Ovary (tissue), 9 donors: Measurements from ENCODE around the gene ARHGAP18. TPM values are rescaled to one million over a fixed set of nuclear protein-coding genes. Genes with fewer than 3 reads are reported as not detected.

Source experiments
- DNase-seq, 5 donors: peaks; one replicate each; pipeline ENCODE4 v3.0.0-alpha.2; 2019 to 2020
- H3K27ac ChIP-seq, 2 donors: fragments of 200-600 bp; one replicate each; pipeline versions ENCODE4 v1.5.1 to v1.8.0; 2019 to 2022
- H3K27me3 ChIP-seq: fragments of 200-600 bp; one replicate; pipeline ENCODE4 v1.8.0; 2022
- H3K36me3 ChIP-seq: fragments of 200-600 bp; sonication (generic); one replicate; pipeline ENCODE4 v1.5.1; 2019
- H3K4me1 ChIP-seq: one replicate; pipeline ENCODE4 v1.8.1; 2013; ENCODE audit warnings: mild to moderate bottlenecking, moderate library complexity; ENCODE audit not compliant: insufficient read depth
- H3K4me3 ChIP-seq: fragments of 200-600 bp; sonication (generic); one replicate; pipeline ENCODE4 v1.5.1; 2017
- H3K9me3 ChIP-seq, 2 donors: fragments of 200-600 bp in 1 of 2; sonication (generic) in 1 of 2; one replicate each; pipeline versions ENCODE4 v1.5.1 to v1.8.1; 2013 to 2019; ENCODE audit warnings: mild to moderate bottlenecking in 1 of 2, moderate library complexity in 1 of 2
- EP300 ChIP-seq: sonication (generic); formaldehyde crosslinking; IDR thresholded peaks from one replicate; pipeline ENCODE4 v1.6.1; 2017; ENCODE audit warnings: antibody characterized with exemption
- POLR2A ChIP-seq: fragments of 450-650 bp; IDR thresholded peaks from one replicate; pipeline ENCODE4 v1.6.1; 2017; ENCODE audit warnings: antibody characterized with exemption, mild to moderate bottlenecking, moderate library complexity
- WGBS, 3 donors: extraction: QIAGEN DNeasy Blood & Tissue Kit in 1 of 3; methylation state at CpG; one replicate each; pipeline versions ENCODE4 v1.1.5 to v1.1.7; 2013 to 2017; 5-methylcytosine and 5-hydroxymethylcytosine counted together
- intact Hi-C, 4 donors: fragments of 100-400 bp; cut with DNase I; formaldehyde crosslinking; loops; one replicate each; pipeline versions ENCODE4 v1.11.0 to v1.15.1; 2022 to 2023
- polyA plus RNA-seq, 2 donors: library from polyadenylated mRNA; stranded (reverse); fragments of 200-250 nt in 1 of 2; fragments of 350-450 nt in 1 of 2; fragmentation: Illumina TruSeq in 1 of 2; extraction: RNeasy Lipid Tissue Mini Kit (QIAGEN cat#74804) in 1 of 2; gene quantifications; one replicate each; pipeline ENCODE4 v1.2.3, GENCODE V29; 2013 to 2014
- total RNA-seq, 7 donors: library from RNA; depleted of rRNA in 2 of 7; stranded (reverse); fragments of >200 nt in 2 of 7; fragmentation: NEBNext Ultra II Directional in 3 of 7; extraction: Animal tissue kit (Norgen Biotek cat#: 25700) in 3 of 7; gene quantifications; one replicate each; pipeline versions ENCODE4 v1.1.0 to v1.2.4, GENCODE V29; 2016 to 2023
- TF ChIP-seq, protein P1 (sequence below), 3 donors: fragments of 450-650 bp in 2 of 3; fragments of 200-600 bp in 1 of 3; IDR thresholded peaks; one replicate each; pipeline versions ENCODE4 v1.5.1 to v1.8.0; 2016 to 2022; ENCODE audit warnings: antibody characterized with exemption in 3 of 3, mild to moderate bottlenecking in 1 of 3
- donor health status: DM: no; HTN: no; CAD: no; lungs with moderate emphysema.
- donor health status: DM: no; HTN: no; CAD: no.
- donor health status: Bipolar disorder and iron deficiency.
- donor health status: DM: yes; HTN: yes; CAD: no.
- donor health status: DM: no; HTN: no; CAD: no.
- donor health status: DM: yes; HTN: yes; CAD: no.

The ARHGAP18 gene
- total and polyA plus RNA-seq, 9 donors: 4.4 to 35.3 (median 9.6) TPM

GRCh38 chr6:129686941-129687627, 22.9 kb downstream of the ARHGAP18 start:
- no peaks in the 10 kb centered on the region for H3K36me3 ChIP-seq
- no peak for DNase-seq
- TF ChIP-seq, protein P1, sequence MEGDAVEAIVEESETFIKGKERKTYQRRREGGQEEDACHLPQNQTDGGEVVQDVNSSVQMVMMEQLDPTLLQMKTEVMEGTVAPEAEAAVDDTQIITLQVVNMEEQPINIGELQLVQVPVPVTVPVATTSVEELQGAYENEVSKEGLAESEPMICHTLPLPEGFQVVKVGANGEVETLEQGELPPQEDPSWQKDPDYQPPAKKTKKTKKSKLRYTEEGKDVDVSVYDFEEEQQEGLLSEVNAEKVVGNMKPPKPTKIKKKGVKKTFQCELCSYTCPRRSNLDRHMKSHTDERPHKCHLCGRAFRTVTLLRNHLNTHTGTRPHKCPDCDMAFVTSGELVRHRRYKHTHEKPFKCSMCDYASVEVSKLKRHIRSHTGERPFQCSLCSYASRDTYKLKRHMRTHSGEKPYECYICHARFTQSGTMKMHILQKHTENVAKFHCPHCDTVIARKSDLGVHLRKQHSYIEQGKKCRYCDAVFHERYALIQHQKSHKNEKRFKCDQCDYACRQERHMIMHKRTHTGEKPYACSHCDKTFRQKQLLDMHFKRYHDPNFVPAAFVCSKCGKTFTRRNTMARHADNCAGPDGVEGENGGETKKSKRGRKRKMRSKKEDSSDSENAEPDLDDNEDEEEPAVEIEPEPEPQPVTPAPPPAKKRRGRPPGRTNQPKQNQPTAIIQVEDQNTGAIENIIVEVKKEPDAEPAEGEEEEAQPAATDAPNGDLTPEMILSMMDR (IDR thresholded peaks at IDR 0.05): no peak
- no peak for TF ChIP-seq POLR2A
- TF ChIP-seq EP300: no peak
- no peaks in the 10 kb centered on the region for H3K27me3 ChIP-seq
- WGBS, 3 donors: 80 to 94% (median 92%) methylated on average over 7 of the region's 7 CpGs
- H3K9me3 ChIP-seq: no peaks in the 10 kb centered on the region
- H3K27ac ChIP-seq: no peak overlapping the region
- no peak overlapping the region for H3K4me3 ChIP-seq
- intact Hi-C loops: no loop called here
- H3K4me1 ChIP-seq: peaks cover 4% of the 10 kb centered on the region

DNA sequence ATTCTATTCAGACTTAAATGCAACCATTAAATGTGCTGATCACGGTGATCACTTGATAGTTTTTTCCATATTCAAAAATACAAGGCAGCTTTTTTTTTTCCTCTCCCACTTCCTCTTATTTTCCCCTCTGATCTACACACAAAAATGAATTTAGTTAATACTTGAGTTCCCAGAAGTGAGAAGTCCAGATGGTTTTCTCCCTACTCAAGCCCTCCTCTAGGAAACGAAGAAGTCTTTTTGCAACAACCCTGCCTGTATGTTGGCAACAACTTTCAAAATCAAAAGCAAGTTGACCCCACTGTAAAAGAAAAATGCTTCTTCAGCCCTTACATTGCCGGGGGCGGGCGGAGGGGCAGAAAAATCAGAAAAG, 24.3 kb downstream of the ARHGAP18 start:
- H3K36me3 ChIP-seq: no peaks in the 10 kb centered on the region
- intact Hi-C loops: no loop called here
- no peak for DNase-seq
- peaks cover 4% of the 10 kb centered on the region for H3K4me1 ChIP-seq
- no peak overlapping the region for H3K27ac ChIP-seq
- H3K27me3 ChIP-seq: no peaks in the 10 kb centered on the region
- no peak overlapping the region for H3K4me3 ChIP-seq
- 50 to 73% (median 68%) methylated on average over 5 of the region's 5 CpGs for WGBS, 3 donors
- TF ChIP-seq, protein P1 (IDR thresholded peaks at IDR 0.05): no peak
- TF ChIP-seq EP300 (no peak), POLR2A (no peak)
- H3K9me3 ChIP-seq: no peaks in the 10 kb centered on the region

- DNase-seq: no peak
- TF ChIP-seq POLR2A (no peak), EP300 (no peak)
- TF ChIP-seq, protein P1 (IDR thresholded peaks at IDR 0.05): no peak
- no peaks in the 10 kb centered on the region for H3K9me3 ChIP-seq
- no peak overlapping the region for H3K27ac ChIP-seq
- no peak overlapping the region for H3K4me3 ChIP-seq
- no peaks in the 10 kb centered on the region for H3K27me3 ChIP-seq
- WGBS, 3 donors: 87 to 94% (median 93%) methylated on average over 8 of the region's 8 CpGs
- intact Hi-C loops: no loop called here
- peaks cover 4% of the 10 kb centered on the region for H3K4me1 ChIP-seq
- no peaks in the 10 kb centered on the region for H3K36me3 ChIP-seq
These were observed 24.9 kb downstream of the ARHGAP18 start for GRCh38 chr6:129684903-129685661.

- no peaks in the 10 kb centered on the region for H3K36me3 ChIP-seq
- TF ChIP-seq EP300 (no peak), POLR2A (no peak)
- TF ChIP-seq, protein P1 (IDR thresholded peaks at IDR 0.05): no peak
- WGBS, 3 donors: 83 to 92% (median 87%) methylated on average over 6 of the region's 6 CpGs
- H3K4me3 ChIP-seq: no peak overlapping the region
- no peaks in the 10 kb centered on the region for H3K9me3 ChIP-seq
- H3K4me1 ChIP-seq: peaks cover 4% of the 10 kb centered on the region
- H3K27me3 ChIP-seq: no peaks in the 10 kb centered on the region
- no peak overlapping the region for H3K27ac ChIP-seq
- no peak for DNase-seq
- intact Hi-C loops: no loop called here
These were observed 25.6 kb downstream of the ARHGAP18 start for GRCh38 chr6:129684323-129684884.
